Activated B cell treated with CpG ODN at 0.5 μM for 24 hours (primary cell): ENCODE data around the gene NLRP4. TPM values are rescaled to one million over a fixed set of nuclear protein-coding genes. Genes with fewer than 3 reads are reported as not detected.

Experiments
- ATAC-seq: fragments of 200-7000 bp; cut with Tn5 transposase; one replicate; pipeline ENCODE4 v1.10.0; 2021; ENCODE audit warnings: low read depth, mild to moderate bottlenecking, moderate library complexity
- CTCF ChIA-PET: fragments of 350-600 bp; sonication (Branson Sonifier 250); formaldehyde crosslinking; loops from one replicate; lab custom pipeline; 2021; ENCODE audit warnings: antibody characterized with exemption; lab: Charles Lee
- POLR2A ChIA-PET: fragments of 350-600 bp; sonication (Branson Sonifier 250); formaldehyde crosslinking; loops from one replicate; lab custom pipeline; 2021; ENCODE audit warnings: antibody characterized with exemption; lab: Charles Lee
- DNase-seq: peaks from one replicate; pipeline ENCODE4 v3.0.0; 2022
- H3K27ac Mint-ChIP-seq: one replicate; pipeline ENCODE4 v1.8.0; 2020; ENCODE audit warnings: mixed read lengths
- H3K27me3 Mint-ChIP-seq: one replicate; pipeline ENCODE4 v1.8.0; 2021; ENCODE audit warnings: mixed read lengths
- H3K36me3 Mint-ChIP-seq: one replicate; pipeline ENCODE4 v1.8.0; 2021; ENCODE audit warnings: low read depth, mixed read lengths
- H3K4me1 Mint-ChIP-seq: one replicate; pipeline ENCODE4 v1.8.0; 2021; ENCODE audit warnings: mixed read lengths
- H3K4me3 Mint-ChIP-seq: one replicate; pipeline ENCODE4 v1.8.0; 2020; ENCODE audit warnings: mild to moderate bottlenecking, mixed read lengths
- H3K9me3 Mint-ChIP-seq: one replicate; pipeline ENCODE4 v1.8.0; 2020; ENCODE audit warnings: mixed read lengths
- intact Hi-C: fragments of 100-400 bp; cut with micrococcal nuclease; formaldehyde crosslinking; loops from one replicate; pipeline ENCODE4 v1.15.1; 2024
- total RNA-seq: library from RNA; stranded (reverse); gene quantifications from 2 replicates; pipeline ENCODE4 v1.2.3, GENCODE V29; 2022
- TF ChIP-seq, protein P1 (sequence below): fragments of 200-600 bp; IDR thresholded peaks from one replicate; pipeline ENCODE4 v1.8.0; 2022; ENCODE audit warnings: antibody characterized with exemption, mild to moderate bottlenecking

NLRP4 gene
- total RNA-seq, 1 donor from 2014 or later: 0.31 TPM

- CTCF ChIA-PET: no interaction called here
- intact Hi-C loops: no loop called here
- ATAC-seq: no peak
- Mint-ChIP-seq H3K27me3 (peaks cover 2% of the 10 kb centered on the region), H3K27ac (no peak overlapping the region), H3K4me3 (no peak overlapping the region), H3K9me3 (peaks cover 5% of the 10 kb centered on the region), H3K4me1 (no peaks in the 10 kb centered on the region), H3K36me3 (no peaks in the 10 kb centered on the region)
- POLR2A ChIA-PET: no interaction called here
- TF ChIP-seq, protein P1, sequence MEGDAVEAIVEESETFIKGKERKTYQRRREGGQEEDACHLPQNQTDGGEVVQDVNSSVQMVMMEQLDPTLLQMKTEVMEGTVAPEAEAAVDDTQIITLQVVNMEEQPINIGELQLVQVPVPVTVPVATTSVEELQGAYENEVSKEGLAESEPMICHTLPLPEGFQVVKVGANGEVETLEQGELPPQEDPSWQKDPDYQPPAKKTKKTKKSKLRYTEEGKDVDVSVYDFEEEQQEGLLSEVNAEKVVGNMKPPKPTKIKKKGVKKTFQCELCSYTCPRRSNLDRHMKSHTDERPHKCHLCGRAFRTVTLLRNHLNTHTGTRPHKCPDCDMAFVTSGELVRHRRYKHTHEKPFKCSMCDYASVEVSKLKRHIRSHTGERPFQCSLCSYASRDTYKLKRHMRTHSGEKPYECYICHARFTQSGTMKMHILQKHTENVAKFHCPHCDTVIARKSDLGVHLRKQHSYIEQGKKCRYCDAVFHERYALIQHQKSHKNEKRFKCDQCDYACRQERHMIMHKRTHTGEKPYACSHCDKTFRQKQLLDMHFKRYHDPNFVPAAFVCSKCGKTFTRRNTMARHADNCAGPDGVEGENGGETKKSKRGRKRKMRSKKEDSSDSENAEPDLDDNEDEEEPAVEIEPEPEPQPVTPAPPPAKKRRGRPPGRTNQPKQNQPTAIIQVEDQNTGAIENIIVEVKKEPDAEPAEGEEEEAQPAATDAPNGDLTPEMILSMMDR: no peak
- no peak for DNase-seq
These were observed 62.6 kb downstream of the NLRP4 start for GRCh38 chr19:55898911-55899310.

GRCh38 chr19:55901369-55902079 lies 65.2 kb downstream of the NLRP4 start:
- no peaks in the 10 kb centered on the region for H3K36me3 Mint-ChIP-seq
- TF ChIP-seq, protein P1: no peak
- CTCF ChIA-PET: no interaction called here
- H3K27me3 Mint-ChIP-seq: peaks cover 2% of the 10 kb centered on the region
- DNase-seq (no peak), ATAC-seq (no peak)
- no peaks in the 10 kb centered on the region for H3K4me1 Mint-ChIP-seq
- no peak overlapping the region for H3K27ac Mint-ChIP-seq
- intact Hi-C loops: no loop called here
- no peak overlapping the region for H3K4me3 Mint-ChIP-seq
- H3K9me3 Mint-ChIP-seq: peaks cover 5% of the 10 kb centered on the region
- POLR2A ChIA-PET: no interaction called here

DNA sequence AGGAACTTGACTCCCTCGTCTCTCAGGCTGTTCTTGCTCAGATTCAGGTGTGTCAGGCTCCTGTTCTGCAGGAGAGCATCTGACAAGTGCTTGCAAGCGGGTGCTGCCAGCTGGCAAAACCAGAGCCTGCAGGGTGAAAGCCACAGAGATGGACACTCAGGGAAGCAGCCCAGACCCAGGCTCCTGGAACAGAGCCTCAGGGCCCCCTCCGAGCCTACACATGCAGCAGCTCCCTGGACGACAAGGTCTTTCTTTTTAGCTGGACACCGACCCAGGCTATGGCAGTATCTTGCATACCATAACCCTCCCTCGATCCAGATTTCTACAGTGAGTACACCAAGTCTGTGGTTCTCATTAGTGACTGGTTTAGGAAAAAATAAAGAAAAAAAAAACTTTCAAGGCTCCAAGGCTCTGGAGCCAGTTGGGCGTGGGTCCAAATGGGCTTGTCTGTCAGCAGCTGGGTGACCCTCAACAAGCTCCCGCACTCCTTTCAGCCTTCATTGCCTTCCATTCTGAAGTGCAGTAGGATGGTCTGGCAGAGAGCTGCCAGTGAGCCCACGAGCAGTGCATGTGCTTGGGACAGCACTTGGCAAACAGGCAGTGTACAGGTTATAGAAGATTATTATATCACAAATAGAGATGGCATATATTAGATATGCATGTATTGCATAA lies 65.9 kb downstream of the NLRP4 start:
- ChIA-PET POLR2A (no interaction called here), CTCF (no interaction called here)
- peaks cover 5% of the 10 kb centered on the region for H3K9me3 Mint-ChIP-seq
- intact Hi-C loops: no loop called here
- DNase-seq (no peak), ATAC-seq (no peak)
- peaks cover 2% of the 10 kb centered on the region for H3K27me3 Mint-ChIP-seq
- no peak overlapping the region for H3K27ac Mint-ChIP-seq
- no peak overlapping the region for H3K4me3 Mint-ChIP-seq
- no peaks in the 10 kb centered on the region for H3K4me1 Mint-ChIP-seq
- TF ChIP-seq, protein P1: no peak
- no peaks in the 10 kb centered on the region for H3K36me3 Mint-ChIP-seq

DNA sequence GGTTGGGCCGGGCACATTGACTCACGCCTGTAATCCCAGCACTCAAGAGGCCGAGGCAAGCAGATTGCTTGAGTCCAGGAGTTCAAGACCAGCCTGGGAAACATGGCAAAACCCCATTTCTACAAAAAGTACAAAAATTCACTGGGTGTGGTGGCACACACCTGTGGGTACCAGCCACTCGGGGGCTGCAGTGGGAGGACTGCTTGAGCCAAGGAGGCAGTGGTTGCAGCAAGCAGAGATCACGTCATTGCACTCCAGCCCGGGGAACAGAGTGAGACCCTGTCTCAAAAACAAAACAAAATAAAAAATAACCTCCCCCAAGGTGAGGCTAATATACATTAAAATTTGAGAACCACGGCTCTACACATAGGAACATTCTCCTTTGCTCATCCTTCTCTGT lies 70.9 kb downstream of the NLRP4 start:
- DNase-seq: no peak
- Mint-ChIP-seq H3K4me1 (no peaks in the 10 kb centered on the region), H3K27ac (no peak overlapping the region), H3K27me3 (peaks cover 5% of the 10 kb centered on the region), H3K4me3 (no peak overlapping the region), H3K36me3 (no peaks in the 10 kb centered on the region), H3K9me3 (peaks cover 6% of the 10 kb centered on the region)
- intact Hi-C loops: no loop called here
- POLR2A ChIA-PET: no interaction called here
- CTCF ChIA-PET: no interaction called here
- no peak for ATAC-seq
- TF ChIP-seq, protein P1: no peak

- no peak overlapping the region for H3K27ac Mint-ChIP-seq
- DNase-seq (no peak), ATAC-seq (no peak)
- TF ChIP-seq, protein P1: no peak
- peaks cover 6% of the 10 kb centered on the region for H3K9me3 Mint-ChIP-seq
- CTCF ChIA-PET: no interaction called here
- no peak overlapping the region for H3K4me3 Mint-ChIP-seq
- H3K27me3 Mint-ChIP-seq: peaks cover 5% of the 10 kb centered on the region
- no peaks in the 10 kb centered on the region for H3K36me3 Mint-ChIP-seq
- intact Hi-C loops: no loop called here
- POLR2A ChIA-PET: no interaction called here
- H3K4me1 Mint-ChIP-seq: no peaks in the 10 kb centered on the region
These were observed 71.4 kb downstream of the NLRP4 start for GRCh38 chr19:55907746-55908145.
